Kidney tubule cell (primary cell): ENCODE measurements around the gene AP1S3.

Experiments used
- DNase-seq: peaks from one replicate; pipeline ENCODE4 v3.0.0-alpha.2; 2018; ENCODE audit warnings: low spot score

AP1S3 gene

DNA sequence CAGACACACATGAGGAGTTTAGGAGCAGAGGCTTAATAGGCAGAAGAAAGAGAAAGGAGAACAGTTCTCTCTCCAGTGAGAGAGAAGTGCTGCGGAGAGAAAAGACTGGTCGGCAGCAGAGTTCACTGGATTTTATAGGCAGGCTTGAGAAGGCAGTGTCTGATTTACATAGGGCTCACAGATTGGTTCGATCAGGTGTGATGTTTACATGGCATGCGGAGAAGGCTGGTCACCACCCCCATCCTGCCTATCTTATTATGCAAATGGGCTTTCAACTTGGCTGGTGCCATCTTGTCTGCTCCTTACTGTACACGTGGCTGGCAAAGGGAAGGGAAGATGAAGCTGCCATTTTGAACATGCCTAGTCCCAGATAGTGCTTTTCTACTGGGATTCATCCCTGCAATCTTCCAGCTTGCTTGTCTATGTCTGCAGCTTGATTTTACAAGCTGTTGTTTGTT, 113.4 kb downstream of the AP1S3 start:
- DNase-seq, result peak; percentile 47

DNA sequence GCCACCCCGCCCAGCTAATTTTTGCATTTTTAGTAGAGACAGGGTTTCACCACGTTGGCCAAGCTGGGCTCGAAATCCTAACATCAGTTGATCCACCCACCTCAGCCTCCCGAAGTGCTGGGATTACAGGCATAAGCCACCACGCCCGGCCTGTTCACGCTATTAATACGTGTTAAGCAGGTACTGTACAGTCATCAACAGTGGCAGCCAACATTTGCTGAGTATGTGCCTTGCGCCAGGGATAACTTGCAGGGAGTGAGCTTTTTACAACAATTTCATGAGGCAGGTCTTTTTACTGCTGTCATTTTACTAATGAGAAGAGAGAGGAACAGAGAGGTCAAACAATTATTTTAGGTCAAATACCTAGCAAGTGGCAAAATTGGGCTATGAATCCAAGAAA, 115.2 kb downstream of the AP1S3 start:
- DNase-seq, result no peak

DNA sequence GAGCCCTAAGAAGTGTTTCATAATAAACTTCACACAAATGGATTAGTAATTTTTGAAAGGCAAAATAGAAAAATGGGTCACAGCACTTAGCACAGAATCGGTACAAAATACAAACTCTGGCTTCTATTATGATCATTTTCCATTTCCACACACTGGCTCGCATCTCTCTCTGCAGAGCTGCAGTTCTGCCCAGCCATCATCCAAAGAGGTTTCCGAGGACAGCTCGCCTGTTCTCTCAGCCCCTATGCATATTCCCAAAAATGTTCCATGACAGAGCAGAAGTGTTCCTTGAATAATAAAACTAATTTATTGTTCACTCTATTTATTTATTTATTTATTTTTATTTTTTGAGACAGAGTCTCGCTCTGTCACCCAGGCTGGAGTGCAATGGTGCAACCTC, 115.6 kb downstream of the AP1S3 start:
- no peak for DNase-seq

DNA sequence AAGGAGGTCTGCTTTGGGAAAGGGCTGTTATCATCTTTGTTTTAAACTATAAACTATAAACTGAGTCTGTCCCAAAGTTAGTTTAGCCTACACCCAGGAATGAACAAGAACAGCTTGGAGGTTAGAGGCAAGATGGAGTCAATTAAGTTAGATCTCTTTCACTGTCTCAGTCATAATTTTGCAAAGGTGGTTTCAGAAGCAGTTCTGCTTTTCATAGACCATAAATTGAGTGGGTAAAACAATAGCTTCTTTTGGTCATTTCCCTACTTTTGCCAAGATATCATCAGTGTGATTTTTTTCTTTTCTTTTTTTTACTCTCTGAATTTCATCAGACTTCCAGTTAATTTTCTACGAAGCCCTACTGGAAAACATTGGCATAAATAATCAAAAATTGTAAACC, 117.0 kb downstream of the AP1S3 start:
- DNase-seq, result no peak

DNA sequence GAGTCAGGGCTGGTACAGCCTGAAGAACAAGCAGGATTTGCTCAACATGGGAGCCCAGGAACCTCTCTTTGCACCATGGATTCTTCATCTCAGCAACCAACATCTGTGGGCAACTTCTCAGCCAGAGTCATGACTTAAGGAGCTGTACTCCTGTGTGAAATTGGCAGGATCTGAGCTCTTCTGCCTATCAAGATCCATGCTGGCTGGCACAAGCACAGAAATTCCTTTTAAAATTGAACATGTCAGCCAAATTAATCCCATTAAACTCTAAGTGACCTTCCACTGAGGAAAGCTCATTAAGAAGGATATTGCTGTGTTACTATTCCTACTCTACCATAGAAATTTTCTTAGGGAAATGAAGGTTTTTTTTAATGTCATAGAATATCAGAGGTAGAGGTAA, 124.7 kb downstream of the AP1S3 start:
- DNase-seq, result no peak

DNA sequence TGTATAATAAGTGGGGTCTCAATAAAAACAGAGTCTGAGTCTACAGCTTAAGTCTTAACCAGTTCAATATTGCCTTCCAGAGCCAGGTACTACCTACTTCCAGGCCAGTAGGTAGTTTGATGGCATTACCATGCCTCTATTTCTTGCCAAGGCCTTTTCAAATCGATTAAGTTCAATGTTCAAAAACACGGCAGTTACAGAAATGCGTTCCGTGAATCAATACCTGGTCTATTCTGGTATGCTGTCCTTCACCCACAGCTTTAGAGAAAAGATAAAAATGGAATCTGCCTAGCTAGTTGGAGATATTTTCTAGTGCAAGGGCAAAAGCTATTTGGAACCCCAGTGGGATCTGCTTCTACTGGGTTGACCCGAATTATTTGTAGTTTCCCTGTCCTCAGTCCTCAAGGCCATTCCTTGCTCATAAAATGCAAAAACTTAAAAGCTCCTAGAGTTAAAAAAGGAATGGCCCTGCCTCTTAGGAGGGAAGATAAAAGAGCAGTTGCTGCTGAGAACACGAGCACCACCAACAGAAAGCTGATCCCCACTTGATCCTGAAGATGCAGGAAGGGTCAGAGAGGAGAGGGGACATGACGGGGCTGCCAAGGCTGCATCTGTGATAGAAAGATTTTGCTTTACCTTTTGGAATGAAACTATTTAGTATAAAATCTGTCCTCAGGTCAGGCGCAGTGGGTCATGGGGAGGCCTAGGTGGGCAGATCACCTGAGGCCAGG, 125.6 kb downstream of the AP1S3 start:
- no peak for DNase-seq
